GF-D8 (cell line): ENCODE results near the gene SULT1C3.
"Not testable (repeated sequence)": the region's sequence is repeated elsewhere in the genome, so short reads cannot be mapped to it uniquely, and the experiment has no call there.

Experiments used
- DNase-seq: peaks from one replicate; lab custom pipeline; 2025; lab: John Stamatoyannopoulos, UW

The SULT1C3 gene

GRCh38 chr2:108244667-108245414 lies 5.1 kb downstream of the SULT1C3 start:
- no peak for DNase-seq

- DNase-seq = no peak
Measured at GRCh38 chr2:108253106-108253505, 13.3 kb downstream of the SULT1C3 start.

- DNase-seq = no peak
Measured at GRCh38 chr2:108257757-108258331, 18.1 kb downstream of the SULT1C3 start.

- DNase-seq = no peak
Measured at GRCh38 chr2:108260773-108261172, 21.0 kb downstream of the SULT1C3 start.

- no peak for DNase-seq
Measured at GRCh38 chr2:108262036-108262435, 22.3 kb downstream of the SULT1C3 start.

- DNase-seq = no peak
Measured at GRCh38 chr2:108263401-108263800, 23.6 kb downstream of the SULT1C3 start.

DNA sequence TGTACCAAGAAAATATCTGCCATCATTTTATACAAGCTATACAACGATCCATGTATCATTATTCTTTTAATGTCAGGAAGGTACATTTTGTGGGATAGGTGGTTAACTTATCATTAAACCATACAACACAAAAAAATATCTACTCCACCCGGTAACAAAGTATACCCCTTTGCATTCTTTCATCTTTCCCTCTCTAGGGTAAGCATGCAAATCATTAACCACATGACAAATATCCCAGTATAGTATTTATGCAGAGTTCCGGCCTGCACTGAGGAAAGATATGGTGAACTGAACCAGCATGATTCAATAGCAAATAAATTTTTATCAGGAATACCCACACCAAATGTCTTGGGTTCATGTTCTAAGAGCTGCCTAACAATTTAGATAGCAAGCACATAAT lies 26.4 kb downstream of the SULT1C3 start:
- no peak for DNase-seq

DNA sequence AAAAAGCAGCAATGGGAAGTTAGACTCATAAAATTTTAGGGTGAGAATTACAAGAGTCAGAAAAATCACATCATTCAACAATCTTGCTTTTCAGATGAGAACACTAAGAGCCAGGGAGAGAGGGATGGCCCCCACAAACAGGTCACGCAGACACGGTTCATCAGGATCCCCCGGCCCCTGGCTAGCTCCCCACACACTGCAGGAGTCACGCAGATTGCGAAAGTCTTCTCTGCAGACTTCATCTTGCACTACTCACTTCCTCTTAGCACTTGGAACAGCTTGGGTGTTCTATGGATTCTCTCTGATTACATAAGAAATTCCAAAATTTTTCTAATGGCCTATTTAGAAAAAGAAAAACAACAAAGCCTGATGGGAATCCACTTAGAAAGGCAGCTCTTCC lies 27.3 kb downstream of the SULT1C3 start:
- no peak for DNase-seq

DNA sequence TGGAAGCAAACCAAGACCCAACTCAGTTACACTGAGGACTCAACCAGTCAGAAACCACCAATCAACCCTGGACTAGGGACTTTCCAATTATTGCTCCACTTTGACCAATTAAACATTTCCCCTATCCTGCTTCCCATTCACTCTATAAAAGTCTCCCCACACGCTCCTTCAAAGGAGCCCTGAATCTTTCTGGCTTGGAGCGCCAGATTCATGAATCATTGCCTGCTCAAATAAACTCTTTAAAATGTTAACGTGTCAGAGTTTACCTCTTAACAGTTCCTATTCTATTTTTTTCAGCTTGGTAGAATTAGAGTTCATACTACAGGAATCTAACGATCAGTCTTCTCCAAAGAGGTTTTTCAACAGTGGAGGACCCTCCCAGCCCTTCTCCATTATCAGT lies 28.2 kb downstream of the SULT1C3 start:
- DNase-seq = no peak

DNA sequence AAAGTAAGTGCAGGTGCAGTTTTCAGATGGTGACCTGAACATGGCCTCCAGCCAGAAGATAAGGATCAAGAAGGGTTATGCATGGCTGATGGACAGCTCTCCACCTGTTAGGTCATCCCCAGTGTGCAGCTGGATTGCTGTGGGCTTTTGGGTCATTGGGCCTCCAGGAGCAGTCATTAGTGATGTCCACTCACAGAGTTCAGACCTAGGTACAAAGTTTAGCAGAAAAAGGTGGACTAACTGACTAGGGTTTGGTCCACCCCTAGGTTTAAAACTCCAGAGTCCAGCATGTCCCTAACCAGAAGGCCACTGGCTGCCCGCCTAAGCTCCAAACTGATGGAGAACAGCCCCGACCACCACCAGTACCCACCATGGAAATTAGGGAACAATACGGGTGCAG lies 30.6 kb downstream of the SULT1C3 start:
- no peak for DNase-seq

DNA sequence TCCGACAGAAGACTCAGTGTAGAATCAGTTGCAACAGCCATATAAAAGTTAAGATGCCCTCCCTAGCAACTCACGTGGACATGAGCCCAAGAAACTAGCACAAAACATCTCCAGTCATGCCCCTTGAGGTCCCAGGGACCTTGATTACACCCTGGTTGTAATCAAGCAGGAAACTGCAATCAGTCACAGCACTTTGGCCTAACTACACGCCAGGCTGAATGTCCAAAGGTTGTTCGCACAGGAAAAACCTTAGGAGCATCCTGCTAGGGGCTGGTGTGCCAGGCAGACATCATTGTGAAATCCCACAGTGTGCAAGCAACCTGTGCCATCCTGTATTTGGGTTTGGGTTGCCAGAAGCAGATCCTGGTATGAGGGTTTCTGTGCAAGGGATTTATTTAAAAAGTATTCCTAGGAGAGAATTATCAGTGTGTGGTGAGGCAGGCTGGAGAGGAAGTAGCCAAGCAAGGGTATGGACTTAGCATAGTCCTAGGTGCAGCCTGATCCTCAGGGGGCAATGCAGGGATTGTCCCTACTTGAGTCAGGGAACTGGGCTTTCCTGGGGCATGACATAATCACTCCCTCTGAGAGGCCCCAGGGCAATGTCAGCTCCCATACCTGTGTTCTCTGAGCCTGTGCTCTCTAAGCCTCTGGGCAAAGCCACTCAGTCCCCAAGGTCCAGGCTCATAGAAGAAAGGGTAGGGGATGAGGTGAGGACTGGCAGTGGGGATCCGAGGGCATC lies 31.2 kb downstream of the SULT1C3 start:
- DNase-seq = no peak

DNA sequence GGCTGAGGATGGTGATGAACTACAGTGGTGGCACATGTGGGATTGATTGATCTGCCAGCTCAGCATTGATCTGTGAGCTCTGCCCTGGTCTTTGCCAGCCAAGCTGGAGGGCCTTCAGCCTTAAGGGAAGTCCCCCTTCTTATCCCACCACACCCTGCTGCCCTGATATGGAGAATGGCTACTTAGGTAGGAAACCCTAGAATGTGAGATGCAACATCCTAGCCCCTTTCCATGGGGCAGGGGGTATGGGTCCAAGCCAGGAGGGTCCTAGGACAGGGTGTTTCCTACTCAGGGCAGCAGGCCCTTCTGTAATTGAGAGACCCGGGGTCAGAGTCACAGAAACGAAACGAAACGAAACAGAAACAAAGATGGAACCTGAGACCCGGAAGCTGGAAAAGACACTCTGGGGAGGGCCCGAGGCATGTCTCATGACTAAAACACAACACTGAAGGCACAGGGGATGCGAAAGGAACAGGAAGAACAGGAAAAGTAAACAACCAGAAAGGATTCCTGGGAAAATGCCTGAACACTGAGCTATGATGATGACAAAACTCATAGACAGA lies 32.0 kb downstream of the SULT1C3 start:
- DNase-seq = no peak

- no peak for DNase-seq
Measured at GRCh38 chr2:108278631-108279030, 38.9 kb downstream of the SULT1C3 start.

DNA sequence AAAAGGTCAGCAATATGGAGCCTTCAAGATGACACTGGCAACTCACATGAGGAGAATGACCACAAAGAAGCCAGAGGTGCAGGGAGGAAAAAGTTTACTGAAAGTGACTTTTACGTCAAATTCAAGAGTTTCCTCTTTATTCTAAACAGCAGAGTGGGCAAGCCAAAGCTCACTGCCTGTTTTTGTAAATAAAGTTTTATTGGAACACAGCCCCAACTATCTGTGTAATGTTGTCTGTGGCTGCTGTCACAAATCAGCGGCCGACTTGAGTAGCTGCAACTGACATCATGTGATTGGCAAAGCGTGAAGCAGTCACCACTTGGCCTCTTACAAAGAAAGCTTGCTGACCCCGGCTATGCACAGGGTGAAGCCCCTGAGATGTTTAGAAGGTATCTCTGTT lies 39.7 kb downstream of the SULT1C3 start:
- no peak for DNase-seq

GRCh38 chr2:108280466-108280865 lies 40.7 kb downstream of the SULT1C3 start:
- DNase-seq = no peak

DNA sequence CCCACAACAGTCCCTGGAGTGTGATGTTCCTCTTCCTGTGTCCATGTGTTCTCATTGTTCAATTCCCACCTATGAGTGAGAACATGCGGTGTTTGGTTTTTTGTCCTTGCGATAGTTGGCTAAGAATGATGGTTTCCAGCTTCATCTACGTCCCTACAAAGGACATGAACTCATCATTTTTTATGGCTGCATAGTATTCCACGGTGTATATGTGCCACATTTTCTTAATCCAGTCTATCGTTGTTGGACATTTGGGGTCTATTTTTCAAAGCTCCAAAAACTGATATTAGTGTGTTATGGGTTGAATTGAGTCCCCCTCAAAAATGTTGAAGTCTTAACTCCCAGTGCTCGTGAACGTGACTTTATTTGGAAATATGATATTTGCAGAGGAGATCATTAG lies 44.8 kb downstream of the SULT1C3 start:
- not testable (repeated sequence) for DNase-seq

GRCh38 chr2:108285616-108286015 lies 45.8 kb downstream of the SULT1C3 start:
- DNase-seq = no peak

DNA sequence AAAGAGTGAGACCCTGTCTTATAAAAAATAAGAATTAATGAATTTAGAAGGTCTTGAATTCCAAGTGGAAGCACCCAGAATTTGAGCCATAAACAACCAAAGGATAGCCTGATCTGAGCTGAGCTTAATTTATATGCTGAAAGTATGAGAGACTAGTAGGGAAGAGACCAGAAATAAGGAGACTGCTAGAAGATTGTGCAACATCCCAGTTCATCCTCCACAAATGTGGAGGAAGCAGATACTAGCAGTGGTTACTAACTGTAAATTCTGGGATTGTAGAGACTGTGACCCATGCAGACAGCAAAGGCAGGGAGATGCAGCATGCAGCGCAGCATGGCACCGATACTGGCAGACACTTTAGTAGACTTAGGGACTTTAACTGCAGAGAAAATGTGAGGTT lies 47.4 kb downstream of the SULT1C3 start:
- no peak for DNase-seq

DNA sequence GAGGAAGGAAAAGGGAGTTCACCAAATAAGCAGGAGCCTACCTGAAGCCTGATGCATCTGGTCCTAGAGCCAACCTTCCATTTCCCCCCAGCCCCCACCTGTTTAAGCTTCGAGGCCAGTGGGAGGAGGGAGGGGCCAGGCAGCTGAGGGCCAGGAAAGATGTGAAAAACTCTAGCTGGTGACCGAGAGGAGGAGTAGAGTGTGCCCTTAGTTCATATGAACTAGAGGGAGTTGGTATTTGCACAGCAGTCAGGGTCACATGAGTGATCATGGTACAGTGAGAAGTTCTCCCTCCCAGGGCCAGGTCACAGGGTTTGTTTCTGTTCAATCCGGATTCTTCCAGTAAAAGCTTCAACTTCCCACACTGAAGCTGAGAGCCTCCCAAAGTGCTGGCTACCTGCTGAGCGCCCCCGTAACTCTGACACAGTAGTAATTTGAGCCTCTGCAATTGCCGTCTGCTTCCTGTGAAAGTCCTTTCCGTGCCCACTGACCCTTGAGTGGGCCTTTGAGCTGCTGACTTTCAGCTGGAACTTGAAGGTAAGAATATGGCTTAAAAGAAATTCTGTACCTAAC lies 48.9 kb downstream of the SULT1C3 start, which contains the start of gene SULT1C2:
Gene SULT1C2 (plus strand): TSS at position 362 of the 573 bp plus-strand sequence. CDS start 4,773 bp downstream, outside the sequence.
- no peak for DNase-seq

DNA sequence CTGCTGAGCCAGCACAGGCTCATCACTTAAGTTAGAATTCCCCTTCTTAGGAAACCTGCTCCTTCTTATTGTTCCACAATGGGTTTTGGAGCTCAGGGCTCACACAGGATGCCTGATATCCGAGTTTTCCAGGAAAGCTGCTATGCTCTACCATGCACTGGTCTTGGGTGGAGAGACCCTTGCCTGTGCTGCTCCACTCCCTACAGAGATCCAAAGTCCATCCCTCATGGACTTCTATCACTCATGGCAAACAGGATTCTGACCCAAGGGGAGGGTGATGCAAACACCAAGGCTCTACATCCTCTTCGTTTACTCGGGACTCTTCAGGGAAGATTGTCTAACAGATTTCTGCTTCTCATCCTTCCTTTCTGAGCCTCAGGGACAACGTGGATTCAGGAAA lies 54.1 kb downstream of the SULT1C3 start:
- DNase-seq = no peak

DNA sequence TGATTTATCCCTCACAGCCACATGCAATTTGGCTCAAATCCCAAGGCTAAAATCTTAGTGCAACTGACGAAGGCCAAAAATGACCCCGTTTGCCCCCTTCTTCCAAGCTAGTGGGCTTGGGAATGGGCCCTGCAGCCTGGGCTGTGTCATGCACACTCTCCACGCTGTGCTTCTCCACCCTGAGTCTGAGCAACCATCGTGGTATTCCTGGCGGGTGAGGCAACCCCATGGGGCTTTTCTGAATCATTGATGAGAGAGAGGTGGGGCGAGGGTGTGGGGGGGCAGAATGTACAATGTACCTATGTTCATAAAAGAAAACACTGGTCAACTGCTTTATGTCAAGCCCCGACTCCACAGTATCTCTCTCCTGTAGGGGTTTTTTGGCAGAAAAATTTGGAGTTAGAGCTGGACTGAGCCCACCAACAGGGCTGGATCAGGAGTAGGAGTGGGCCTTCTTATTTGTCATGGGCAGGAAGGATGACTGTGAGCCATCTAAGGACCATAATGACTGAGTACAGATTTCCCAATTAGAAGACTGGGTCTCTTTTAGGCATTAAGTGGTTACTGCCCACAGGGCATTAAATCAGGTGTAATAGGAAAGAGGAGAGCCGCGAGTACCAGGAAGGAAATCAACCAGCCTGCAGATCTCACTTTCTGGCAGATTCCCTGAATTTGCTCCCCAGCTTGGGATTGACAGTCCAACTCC lies 57.8 kb downstream of the SULT1C3 start:
- no peak for DNase-seq

GRCh38 chr2:108301558-108301957 lies 61.8 kb downstream of the SULT1C3 start:
- DNase-seq = no peak
